NAMALWA (cell line): ENCODE measurements around the gene RAMP1.
"Not testable (repeated sequence)": the region's sequence is repeated elsewhere in the genome, so short reads cannot be mapped to it uniquely, and the experiment has no call there.

Experiments
- DNase-seq: peaks from one replicate; pipeline ENCODE4 v3.0.0-alpha.2; 2015; ENCODE audit warnings: low spot score

RAMP1 gene

GRCh38 chr2:237863689-237864443, 4.4 kb downstream of the RAMP1 start:
- DNase-seq, result no peak

GRCh38 chr2:237864444-237864931, 5.1 kb downstream of the RAMP1 start:
- DNase-seq, result no peak

- no peak for DNase-seq
Measured at GRCh38 chr2:237864940-237865622, 5.7 kb downstream of the RAMP1 start.

- peak; percentile 6 for DNase-seq
Measured at GRCh38 chr2:237865623-237866041, 6.2 kb downstream of the RAMP1 start.

- DNase-seq, result no peak
Measured at GRCh38 chr2:237866101-237866621, 6.7 kb downstream of the RAMP1 start.

- no peak for DNase-seq
Measured at GRCh38 chr2:237867465-237867864, 8.0 kb downstream of the RAMP1 start.

- not testable (repeated sequence) for DNase-seq
Measured at GRCh38 chr2:237868074-237868473, 8.7 kb downstream of the RAMP1 start.

- DNase-seq, result no peak
Measured at GRCh38 chr2:237868631-237869342, 9.4 kb downstream of the RAMP1 start.

- no peak for DNase-seq
Measured at GRCh38 chr2:237869343-237870102, 10.1 kb downstream of the RAMP1 start.

- no peak for DNase-seq
Measured at GRCh38 chr2:237870126-237870525, 10.7 kb downstream of the RAMP1 start.

- no peak for DNase-seq
Measured at GRCh38 chr2:237870754-237871651, 11.6 kb downstream of the RAMP1 start.

- no peak for DNase-seq
Measured at GRCh38 chr2:237872178-237872887, 12.9 kb downstream of the RAMP1 start.

- no peak for DNase-seq
Measured at GRCh38 chr2:237873421-237873831, 14.0 kb downstream of the RAMP1 start.

- no peak for DNase-seq
Measured at GRCh38 chr2:237873897-237874551, 14.6 kb downstream of the RAMP1 start.

- no peak for DNase-seq
Measured at GRCh38 chr2:237874585-237875161, 15.2 kb downstream of the RAMP1 start.

GRCh38 chr2:237875256-237876060, 16.0 kb downstream of the RAMP1 start:
- no peak for DNase-seq

GRCh38 chr2:237876061-237876526, 16.7 kb downstream of the RAMP1 start:
- DNase-seq, result no peak

GRCh38 chr2:237876532-237876931, 17.1 kb downstream of the RAMP1 start:
- no peak for DNase-seq
